Upper lobe of left lung (tissue), 4 donors: ENCODE results near the gene OPRM1.

ENCODE experiments used
- CTCF ChIP-seq, 6 experiments: fragments of 450-650 bp in 4 of 6; fragments of 200-600 bp in 2 of 6; sonication (generic) in 2 of 6; IDR thresholded peaks; one replicate each; pipeline ENCODE4 v1.5.1; 2016 to 2019; ENCODE audit warnings: antibody characterized with exemption in 6 of 6
- EP300 ChIP-seq, 4 donors: sonication (generic); formaldehyde crosslinking; IDR thresholded peaks; one replicate each; pipeline ENCODE4 v1.5.1; 2017; ENCODE audit warnings: antibody characterized with exemption in 4 of 4, control low read depth in 2 of 4
- POLR2A ChIP-seq, 4 donors: fragments of 450-650 bp; IDR thresholded peaks; one replicate each; pipeline ENCODE4 v1.5.1; 2016 to 2017; ENCODE audit warnings: antibody characterized with exemption in 4 of 4, mild to moderate bottlenecking in 2 of 4

GRCh38 chr6:154285826-154286225 lies 246.8 kb downstream of the OPRM1 start:
- TF ChIP-seq POLR2A (IDR thresholded peaks at IDR 0.05): no peak
- no peak for TF ChIP-seq CTCF (IDR thresholded peaks at IDR 0.05)
- TF ChIP-seq EP300 (IDR thresholded peaks at IDR 0.05): no peak
